Transverse colon (tissue), 4 donors: Measurements from ENCODE around the gene ART1. TPM values are rescaled to one million over a fixed set of nuclear protein-coding genes. Genes with fewer than 3 reads are reported as not detected.

ENCODE experiments used
- DNase-seq: peaks from one replicate; pipeline ENCODE4 v3.0.0-alpha.2; 2019
- H3K27ac ChIP-seq, 4 donors: fragments of 200-600 bp; sonication (generic); 2 replicates each; pipeline ENCODE4 v1.5.1; 2016 to 2018; ENCODE audit warnings: inconsistent platforms in 4 of 4
- H3K27me3 ChIP-seq: fragments of 200-600 bp; sonication (generic); 2 replicates; pipeline ENCODE4 v1.5.1; 2017; ENCODE audit warnings: inconsistent platforms
- H3K36me3 ChIP-seq, 4 donors: fragments of 200-600 bp; sonication (generic); 2 replicates each; pipeline ENCODE4 v1.5.1; 2017 to 2019; ENCODE audit warnings: inconsistent platforms in 4 of 4
- H3K4me1 ChIP-seq, 4 donors: fragments of 200-600 bp; sonication (generic); 2 replicates each; pipeline ENCODE4 v1.5.1; 2017 to 2020; ENCODE audit warnings: inconsistent platforms in 4 of 4
- H3K4me3 ChIP-seq, 4 donors: fragments of 200-600 bp; sonication (generic); 1 replicate in 1 of 4; 2 replicates in 3 of 4; pipeline versions ENCODE4 v1.5.1 to v1.6.1; 2017 to 2019; ENCODE audit warnings: inconsistent platforms in 4 of 4
- H3K9me3 ChIP-seq, 2 donors: fragments of 200-600 bp; sonication (generic); 2 replicates each; pipeline ENCODE4 v1.5.1; 2017 to 2019; ENCODE audit warnings: inconsistent platforms in 2 of 2
- EP300 ChIP-seq: sonication (generic); formaldehyde crosslinking; IDR thresholded peaks from one replicate; pipeline ENCODE4 v1.6.1; 2017; ENCODE audit warnings: antibody characterized with exemption, low read depth
- POLR2A ChIP-seq: fragments of 450-650 bp; IDR thresholded peaks from one replicate; pipeline ENCODE4 v1.6.1; 2016; ENCODE audit warnings: antibody characterized with exemption, mild to moderate bottlenecking, moderate library complexity
- POLR2AphosphoS5 ChIP-seq, 3 donors: sonication (generic); formaldehyde crosslinking; IDR thresholded peaks; one replicate each; pipeline ENCODE4 v1.6.1; 2016; ENCODE audit warnings: antibody characterized with exemption in 3 of 3
- WGBS, 2 donors: methylation state at CpG; one replicate each; pipeline ENCODE4 v1.1.5; 2018; ENCODE audit warnings: low coverage in 1 of 2; 5-methylcytosine and 5-hydroxymethylcytosine counted together
- in situ Hi-C, 4 donors: fragments of 200-750 bp; cut with MboI; loops; one replicate each; pipeline versions ENCODE4 v1.15.0 to v1.15.1; 2017; ENCODE audit warnings: low sequenced_read_pairs in 3 of 4, low pct_ligation_motif_present in 1 of 4, low pct_unique_long_range_greater_than_20kb in 1 of 4
- intact Hi-C: fragments of 100-400 bp; cut with DNase I; formaldehyde crosslinking; loops from one replicate; pipeline ENCODE4 v1.15.1; 2023; ENCODE audit warnings: low total_unique reads
- small RNA-seq, 4 donors: library from RNA; depleted of rRNA; stranded (forward); fragments of <200 nt; gene quantifications; one replicate each; pipeline ENCODE3, GENCODE V24; 2016
- total RNA-seq, 4 donors: library from RNA; depleted of rRNA; stranded (reverse); fragments of >200 nt; gene quantifications; one replicate each; pipeline ENCODE4 v1.1.0, GENCODE V29; 2016
- TF ChIP-seq, protein P1 (sequence below), 5 experiments: fragments of 200-600 bp in 3 of 5; fragments of 450-650 bp in 2 of 5; sonication (generic) in 3 of 5; IDR thresholded peaks; 1 replicate in 2 of 5; 2 replicates in 3 of 5; pipeline ENCODE4 v1.5.1; 2016 to 2017; ENCODE audit warnings: antibody characterized with exemption in 5 of 5, inconsistent platforms in 3 of 5, mild to moderate bottlenecking in 2 of 5, moderate library complexity in 1 of 5

Gene ART1
- total RNA-seq, 4 donors from 2014 or later, result 3.3 to 3.7 TPM; not detected in 2

DNA sequence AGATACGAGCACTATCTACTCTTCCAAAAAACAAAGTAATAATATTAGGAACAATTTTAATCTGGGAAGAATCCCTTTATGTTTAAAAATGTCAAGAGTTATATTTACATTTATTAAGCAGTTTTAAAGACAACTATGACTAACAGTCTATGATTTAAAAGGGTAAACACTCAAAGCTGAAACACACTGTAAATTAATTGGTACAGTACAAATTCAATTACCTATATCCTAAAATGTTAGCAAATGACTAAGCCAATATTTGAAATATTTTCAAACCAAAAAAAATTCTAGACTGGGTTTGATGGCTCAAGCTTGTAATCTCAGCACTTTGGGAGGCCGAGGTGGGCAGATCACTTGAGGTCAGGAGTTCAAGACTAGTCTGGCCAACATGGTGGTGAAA is 62.2 kb downstream of the ART1 start:
- TF ChIP-seq EP300 (no peak), POLR2A (no peak), POLR2AphosphoS5 (IDR thresholded peaks at IDR 0.05) (no peak)
- TF ChIP-seq, protein P1, sequence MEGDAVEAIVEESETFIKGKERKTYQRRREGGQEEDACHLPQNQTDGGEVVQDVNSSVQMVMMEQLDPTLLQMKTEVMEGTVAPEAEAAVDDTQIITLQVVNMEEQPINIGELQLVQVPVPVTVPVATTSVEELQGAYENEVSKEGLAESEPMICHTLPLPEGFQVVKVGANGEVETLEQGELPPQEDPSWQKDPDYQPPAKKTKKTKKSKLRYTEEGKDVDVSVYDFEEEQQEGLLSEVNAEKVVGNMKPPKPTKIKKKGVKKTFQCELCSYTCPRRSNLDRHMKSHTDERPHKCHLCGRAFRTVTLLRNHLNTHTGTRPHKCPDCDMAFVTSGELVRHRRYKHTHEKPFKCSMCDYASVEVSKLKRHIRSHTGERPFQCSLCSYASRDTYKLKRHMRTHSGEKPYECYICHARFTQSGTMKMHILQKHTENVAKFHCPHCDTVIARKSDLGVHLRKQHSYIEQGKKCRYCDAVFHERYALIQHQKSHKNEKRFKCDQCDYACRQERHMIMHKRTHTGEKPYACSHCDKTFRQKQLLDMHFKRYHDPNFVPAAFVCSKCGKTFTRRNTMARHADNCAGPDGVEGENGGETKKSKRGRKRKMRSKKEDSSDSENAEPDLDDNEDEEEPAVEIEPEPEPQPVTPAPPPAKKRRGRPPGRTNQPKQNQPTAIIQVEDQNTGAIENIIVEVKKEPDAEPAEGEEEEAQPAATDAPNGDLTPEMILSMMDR (IDR thresholded peaks at IDR 0.05), result no peak
- intact Hi-C loops (no loop called here), in situ Hi-C loops (no loop called here)
- no peaks in the 10 kb centered on the region for H3K4me1 ChIP-seq
- no peaks in the 10 kb centered on the region for H3K27me3 ChIP-seq
- DNase-seq, result no peak
- H3K9me3 ChIP-seq, result no peaks in the 10 kb centered on the region
- no peak overlapping the region for H3K27ac ChIP-seq
- peaks cover 0 to 56% (median 17%) of the 10 kb centered on the region in 4 donors for H3K36me3 ChIP-seq
- H3K4me3 ChIP-seq, result no peak overlapping the region
- 93 to 94% methylated on average over 2 of the region's 2 CpGs for WGBS, 2 donors

DNA sequence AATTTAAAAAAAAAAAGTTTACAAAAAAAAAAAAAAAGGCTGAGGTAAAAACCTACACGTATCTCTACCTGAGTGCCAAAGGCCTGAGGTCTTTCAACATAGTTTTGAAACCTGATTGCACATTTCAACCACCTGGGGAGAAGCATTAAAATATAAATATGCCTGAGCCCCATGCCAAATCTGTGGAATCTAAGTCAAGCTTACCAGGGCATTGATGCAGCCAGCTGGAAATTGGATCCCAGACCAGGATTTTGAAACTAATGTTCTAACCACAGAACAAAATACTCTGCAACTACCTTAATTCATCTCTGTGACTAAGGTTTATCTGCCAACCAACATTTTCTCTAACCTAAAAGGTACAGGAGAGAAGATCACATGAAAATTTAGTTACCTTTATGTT is 65.0 kb downstream of the ART1 start:
- in situ Hi-C loops, result no loop called here
- TF ChIP-seq, protein P1 (IDR thresholded peaks at IDR 0.05), result no peak
- TF ChIP-seq EP300 (no peak), POLR2AphosphoS5 (IDR thresholded peaks at IDR 0.05) (no peak), POLR2A (no peak)
- no peak overlapping the region for H3K4me3 ChIP-seq
- WGBS, 2 donors, result 94% methylated on average over 1 of the region's 1 CpG; no CpG with 5 or more reads in 1 of the 2 donors
- no peak for DNase-seq
- peaks cover 0 to 50% (median 18%) of the 10 kb centered on the region in 4 donors for H3K36me3 ChIP-seq
- H3K9me3 ChIP-seq, result no peaks in the 10 kb centered on the region
- intact Hi-C loops, result no loop called here
- peaks cover 0 to 3% (median 0%) of the 10 kb centered on the region in 4 donors for H3K4me1 ChIP-seq
- H3K27ac ChIP-seq, result no peak overlapping the region
- no peaks in the 10 kb centered on the region for H3K27me3 ChIP-seq

DNA sequence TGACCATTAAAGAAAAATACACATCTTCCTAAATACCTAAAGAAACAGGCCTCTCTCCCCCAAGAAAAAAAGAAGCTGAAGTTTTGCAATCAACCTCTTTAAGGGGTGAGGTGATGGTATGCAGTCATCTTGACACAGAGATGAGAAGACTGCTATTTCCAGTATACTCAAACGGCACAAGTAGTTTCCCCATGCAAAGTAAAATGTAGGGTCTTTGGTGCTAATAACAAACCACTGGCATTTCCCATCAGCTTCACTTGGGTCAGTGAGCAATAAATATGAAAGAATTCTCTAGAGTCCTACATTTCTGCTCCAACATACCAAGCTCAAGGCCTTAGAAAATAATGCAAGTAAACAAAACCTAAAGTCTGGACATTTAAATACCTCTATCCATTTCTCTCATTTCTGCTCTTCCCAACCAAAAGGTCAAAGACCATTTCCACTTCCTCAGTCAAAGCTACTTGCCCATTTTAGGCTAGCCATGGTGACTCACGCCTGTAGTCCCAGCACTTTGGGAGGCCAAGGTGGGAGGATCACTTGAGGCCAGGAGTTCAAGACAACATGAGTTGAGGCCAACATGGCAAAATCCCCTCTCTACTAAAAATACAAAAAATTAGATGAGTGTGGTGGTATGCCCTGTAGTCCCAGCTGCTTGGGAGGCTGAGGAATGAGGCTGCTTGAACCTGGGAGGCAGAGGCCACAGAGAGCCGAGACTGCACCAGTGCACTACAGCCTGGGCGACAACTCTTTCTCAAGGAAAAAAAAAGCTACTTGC is 65.7 kb downstream of the ART1 start:
- TF ChIP-seq EP300 (no peak), POLR2AphosphoS5 (IDR thresholded peaks at IDR 0.05) (no peak), POLR2A (no peak)
- TF ChIP-seq, protein P1 (IDR thresholded peaks at IDR 0.05), result no peak
- peaks cover 0 to 3% (median 0%) of the 10 kb centered on the region in 4 donors for H3K4me1 ChIP-seq
- H3K4me3 ChIP-seq, result no peak overlapping the region
- intact Hi-C loops (no loop called here), in situ Hi-C loops (no loop called here)
- H3K27me3 ChIP-seq, result no peaks in the 10 kb centered on the region
- no peaks in the 10 kb centered on the region for H3K9me3 ChIP-seq
- H3K27ac ChIP-seq, result no peak overlapping the region
- no peak for DNase-seq
- peaks cover 0 to 50% (median 20%) of the 10 kb centered on the region in 4 donors for H3K36me3 ChIP-seq
- WGBS, 2 donors, result 93 to 100% methylated on average over 3 to 4 of the region's 4 CpGs

DNA sequence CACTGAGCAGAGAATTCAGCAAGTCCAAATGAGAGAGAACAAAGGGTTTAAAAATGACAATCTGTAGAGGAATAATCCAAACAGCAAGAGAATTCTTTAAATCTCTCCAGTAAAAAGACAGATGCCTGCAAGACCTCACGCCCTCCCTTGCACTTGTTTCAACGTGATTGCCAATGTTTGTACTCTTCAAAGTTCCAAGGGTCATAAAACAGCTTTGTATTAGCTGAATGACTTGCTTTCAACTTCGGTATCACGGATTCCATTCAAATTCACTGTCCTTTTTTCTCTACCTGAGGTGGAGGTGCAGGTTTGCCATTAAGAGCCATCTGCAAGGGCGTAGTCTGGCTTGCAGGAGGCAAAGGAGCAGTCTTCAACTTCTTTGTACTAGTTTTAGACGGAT is 67.3 kb downstream of the ART1 start:
- TF ChIP-seq, protein P1 (IDR thresholded peaks at IDR 0.05), result no peak
- no peak for TF ChIP-seq POLR2A
- 44 to 52% methylated on average over 5 to 6 of the region's 6 CpGs for WGBS, 2 donors
- Histone ChIP-seq H3K36me3 (peaks cover 0 to 60% (median 26%) of the 10 kb centered on the region in 4 donors), H3K4me3 (no peak overlapping the region), H3K27ac (no peak overlapping the region), H3K4me1 (peaks cover 0 to 3% (median 0%) of the 10 kb centered on the region in 4 donors), H3K9me3 (no peaks in the 10 kb centered on the region), H3K27me3 (no peaks in the 10 kb centered on the region)
- in situ Hi-C loops, result no loop called here
- intact Hi-C loops, result no loop called here
- DNase-seq, result no peak

Small RNA genes lying within 50 kb of the gene (small RNA-seq; reads per million reads assigned to genes)
- gene RF00019, result 0 reads per million in 4 donors

Other genes starting within 250 kb of the ART1 start
- under 1 TPM in 1 of 4 donors, not detected in 3; 0.64 TPM for gene ART5, start 3.1 kb upstream of the ART1 start, total RNA-seq
- gene CHRNA10, start 26.3 kb downstream of the ART1 start, total RNA-seq, result 1 to 10 TPM in 3 of 4 donors, not detected in 1; 1.2 to 5.2 (median 1.3) TPM
- gene NUP98, start 152.4 kb downstream of the ART1 start, total RNA-seq, result 100 to 1,000 TPM in 1 of 4 donors, 10 to 100 TPM in 3; 37.0 to 103 (median 72.4) TPM
- 10 to 100 TPM in 3 of 4 donors, 1 to 10 TPM in 1; 8.2 to 41.1 (median 37.9) TPM for gene PGAP2, start 163.4 kb downstream of the ART1 start, total RNA-seq
- gene RHOG, start 195.8 kb downstream of the ART1 start, total RNA-seq, result 100 to 1,000 TPM in 1 of 4 donors, 10 to 100 TPM in 3; 21.7 to 146 (median 80.6) TPM
- gene STIM1, start 210.5 kb downstream of the ART1 start, total RNA-seq, result 10 to 100 TPM; 41.2 to 79.3 (median 48.0) TPM